PFSK-1 (cell line): ENCODE data around the gene PEX10.

Experiments
- FOXP2 ChIP-seq: optimal IDR thresholded peaks from 2 replicates; pipeline ENCODE3; 2011; ENCODE audit warnings: borderline replicate concordance, control low read depth, inconsistent platforms; ENCODE audit not compliant: insufficient read depth; ENCODE audit errors: extremely low read length, extremely low read depth
- POLR2AphosphoS5 ChIP-seq: IDR thresholded peaks from 2 replicates; pipeline ENCODE4 v1.6.1; 2012; ENCODE audit warnings: low read depth, mild to moderate bottlenecking, control low read depth, low read length, moderate library complexity
- SIN3A ChIP-seq: IDR thresholded peaks from 2 replicates; pipeline ENCODE4 v1.6.1; 2012; ENCODE audit warnings: mild to moderate bottlenecking, low read length, moderate library complexity, borderline replicate concordance; ENCODE audit not compliant: insufficient read depth
- TAF1 ChIP-seq: IDR thresholded peaks from 2 replicates; pipeline ENCODE4 v1.6.1; 2012; ENCODE audit warnings: low read length, control low read depth, borderline replicate concordance; ENCODE audit not compliant: insufficient read depth
- TF ChIP-seq, protein P1 (sequence below), 2 experiments: IDR thresholded peaks; 2 replicates each; pipeline versions ENCODE4 v1.6.1 to v1.8.0; 2011 to 2012; ENCODE audit warnings: low read depth in 2 of 2, low read length in 2 of 2, control low read depth in 1 of 2, inconsistent platforms in 1 of 2, mild to moderate bottlenecking in 1 of 2, moderate library complexity in 1 of 2; ENCODE audit not compliant: insufficient read depth in 1 of 2

DNA sequence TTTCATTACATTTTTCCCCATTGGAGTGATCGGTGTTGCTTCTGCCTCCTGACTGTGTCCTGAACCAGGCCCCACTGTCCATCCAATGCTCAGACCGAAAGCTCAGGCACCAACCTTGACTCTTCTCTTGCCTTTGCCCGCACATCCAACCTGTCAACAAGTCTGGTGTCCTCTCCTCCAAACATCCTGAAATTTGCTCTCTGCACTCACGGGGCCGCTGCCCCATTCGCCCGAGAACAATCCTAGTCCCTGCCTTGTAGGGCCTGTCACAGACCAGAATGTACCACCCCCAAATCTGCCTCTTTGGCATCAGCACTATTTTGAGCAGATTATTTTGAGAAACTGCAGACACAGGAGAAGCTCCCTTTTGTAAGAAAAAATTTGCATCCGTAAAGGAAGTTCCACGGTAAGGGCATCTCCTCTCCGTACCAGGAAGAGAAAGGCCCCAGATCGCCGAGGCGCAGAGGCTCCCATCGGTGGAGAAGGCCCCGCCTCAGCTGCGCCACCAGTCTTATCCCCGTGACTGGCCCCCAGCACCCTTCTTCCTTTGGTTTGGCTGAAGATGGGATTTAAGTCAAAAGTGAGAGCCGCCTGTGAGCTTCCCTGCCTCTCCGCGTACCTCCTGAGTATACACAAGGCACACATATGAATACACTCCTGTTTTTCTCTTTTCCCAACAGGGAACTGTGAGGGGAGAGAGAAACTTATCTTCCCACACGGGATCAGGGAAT, 28.1 kb downstream of the PEX10 start:
- TF ChIP-seq POLR2AphosphoS5: no peak
- no peak for TF ChIP-seq SIN3A
- no peak for TF ChIP-seq TAF1
- TF ChIP-seq, protein P1, sequence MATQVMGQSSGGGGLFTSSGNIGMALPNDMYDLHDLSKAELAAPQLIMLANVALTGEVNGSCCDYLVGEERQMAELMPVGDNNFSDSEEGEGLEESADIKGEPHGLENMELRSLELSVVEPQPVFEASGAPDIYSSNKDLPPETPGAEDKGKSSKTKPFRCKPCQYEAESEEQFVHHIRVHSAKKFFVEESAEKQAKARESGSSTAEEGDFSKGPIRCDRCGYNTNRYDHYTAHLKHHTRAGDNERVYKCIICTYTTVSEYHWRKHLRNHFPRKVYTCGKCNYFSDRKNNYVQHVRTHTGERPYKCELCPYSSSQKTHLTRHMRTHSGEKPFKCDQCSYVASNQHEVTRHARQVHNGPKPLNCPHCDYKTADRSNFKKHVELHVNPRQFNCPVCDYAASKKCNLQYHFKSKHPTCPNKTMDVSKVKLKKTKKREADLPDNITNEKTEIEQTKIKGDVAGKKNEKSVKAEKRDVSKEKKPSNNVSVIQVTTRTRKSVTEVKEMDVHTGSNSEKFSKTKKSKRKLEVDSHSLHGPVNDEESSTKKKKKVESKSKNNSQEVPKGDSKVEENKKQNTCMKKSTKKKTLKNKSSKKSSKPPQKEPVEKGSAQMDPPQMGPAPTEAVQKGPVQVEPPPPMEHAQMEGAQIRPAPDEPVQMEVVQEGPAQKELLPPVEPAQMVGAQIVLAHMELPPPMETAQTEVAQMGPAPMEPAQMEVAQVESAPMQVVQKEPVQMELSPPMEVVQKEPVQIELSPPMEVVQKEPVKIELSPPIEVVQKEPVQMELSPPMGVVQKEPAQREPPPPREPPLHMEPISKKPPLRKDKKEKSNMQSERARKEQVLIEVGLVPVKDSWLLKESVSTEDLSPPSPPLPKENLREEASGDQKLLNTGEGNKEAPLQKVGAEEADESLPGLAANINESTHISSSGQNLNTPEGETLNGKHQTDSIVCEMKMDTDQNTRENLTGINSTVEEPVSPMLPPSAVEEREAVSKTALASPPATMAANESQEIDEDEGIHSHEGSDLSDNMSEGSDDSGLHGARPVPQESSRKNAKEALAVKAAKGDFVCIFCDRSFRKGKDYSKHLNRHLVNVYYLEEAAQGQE (IDR thresholded peaks at IDR 0.05; ENCODE audit: insufficient read depth in 1 of 2, low read depth in 2 of 2, low read length in 2 of 2): no peak
- TF ChIP-seq FOXP2: no peak
